GM23338 (cell line): Measurements from ENCODE around the gene CYB5R3. TPM values are rescaled to one million over a fixed set of nuclear protein-coding genes. Genes with fewer than 3 reads are reported as not detected.

ENCODE experiments used
- ATAC-seq: fragments of 200-7000 bp; cut with Tn5 transposase; 3 replicates; pipeline ENCODE4 v1.9.1; 2020
- DNase-seq: peaks from one replicate; pipeline ENCODE4 v3.0.0-alpha.2; 2015; ENCODE audit warnings: low spot score
- H2AFZ ChIP-seq: fragments of 200-600 bp; sonication (generic); 2 replicates; pipeline ENCODE4 v1.8.0; 2016; ENCODE audit warnings: antibody characterized with exemption, mild to moderate bottlenecking, moderate library complexity
- H3F3A ChIP-seq: fragments of 200-600 bp; sonication (generic); replicated peaks from 2 replicates; pipeline ENCODE4 v1.8.0; 2017; ENCODE audit warnings: antibody characterized with exemption, mixed run types, low read depth
- H3K27ac ChIP-seq: fragments of 200-600 bp; sonication (generic); 2 replicates; pipeline ENCODE4 v1.6.1; 2016; ENCODE audit warnings: low read depth
- H3K27me3 ChIP-seq: fragments of 200-600 bp; sonication (generic); 2 replicates; pipeline ENCODE4 v1.8.0; 2016; ENCODE audit warnings: mild to moderate bottlenecking, mixed run types, moderate library complexity; ENCODE audit not compliant: insufficient read depth
- H3K36me3 ChIP-seq: fragments of 200-600 bp; sonication (generic); 2 replicates; pipeline ENCODE4 v1.8.0; 2016; ENCODE audit warnings: mild to moderate bottlenecking; ENCODE audit not compliant: insufficient read depth
- H3K4me1 ChIP-seq: fragments of 200-600 bp; sonication (generic); 2 replicates; pipeline ENCODE4 v1.8.0; 2016; ENCODE audit warnings: mild to moderate bottlenecking, moderate library complexity; ENCODE audit not compliant: insufficient read depth
- H3K4me2 ChIP-seq: fragments of 200-600 bp; sonication (generic); 2 replicates; pipeline ENCODE4 v1.7.1; 2017; ENCODE audit warnings: mixed run types
- H3K4me3 ChIP-seq: fragments of 200-600 bp; sonication (generic); 2 replicates; pipeline ENCODE4 v1.6.1; 2016; ENCODE audit warnings: mixed run types
- H3K79me2 ChIP-seq: fragments of 200-600 bp; sonication (generic); replicated peaks from 2 replicates; pipeline ENCODE4 v1.8.0; 2017; ENCODE audit warnings: mild to moderate bottlenecking; ENCODE audit not compliant: insufficient read depth
- H3K9me2 ChIP-seq: fragments of 200-600 bp; sonication (generic); 2 replicates; pipeline ENCODE4 v1.8.0; 2017; ENCODE audit not compliant: insufficient read depth
- H4K20me1 ChIP-seq: fragments of 200-600 bp; sonication (generic); replicated peaks from 2 replicates; pipeline ENCODE4 v1.8.0; 2017; ENCODE audit warnings: mild to moderate bottlenecking; ENCODE audit not compliant: insufficient read depth
- H3K27ac Mint-ChIP-seq: 2 replicates; pipeline ENCODE4 v1.8.0; 2020; ENCODE audit warnings: inconsistent platforms, mild to moderate bottlenecking, moderate library complexity, mixed read lengths
- H3K27me3 Mint-ChIP-seq: 3 replicates; pipeline ENCODE4 v1.8.0; 2022; ENCODE audit warnings: low read depth, mild to moderate bottlenecking, moderate library complexity, mixed read lengths, inconsistent platforms; ENCODE audit not compliant: insufficient read depth, poor library complexity
- H3K36me3 Mint-ChIP-seq: 3 replicates; pipeline ENCODE4 v1.8.0; 2021; ENCODE audit warnings: low read depth, mild to moderate bottlenecking, inconsistent platforms, moderate library complexity, mixed read lengths
- H3K4me1 Mint-ChIP-seq: 3 replicates; pipeline ENCODE4 v1.8.0; 2020; ENCODE audit warnings: mild to moderate bottlenecking, inconsistent platforms, mixed read lengths
- H3K4me3 Mint-ChIP-seq: 3 replicates; pipeline ENCODE4 v1.8.0; 2021; ENCODE audit warnings: moderate library complexity, mild to moderate bottlenecking, inconsistent platforms, mixed read lengths
- H3K9me3 Mint-ChIP-seq: 3 replicates; pipeline ENCODE4 v1.8.0; 2020; ENCODE audit warnings: moderate library complexity, mild to moderate bottlenecking, inconsistent platforms, mixed read lengths
- ZNF331 ChIP-seq: fragments of 250-450 bp; sonication (Bioruptor Pico); IDR thresholded peaks from 2 replicates; pipeline ENCODE4 v1.5.0; 2020; ENCODE audit warnings: low read depth, mild to moderate bottlenecking, moderate library complexity
- ZNF462 ChIP-seq: fragments of 250-450 bp; sonication (Bioruptor Pico); IDR thresholded peaks from 2 replicates; pipeline ENCODE4 v1.5.0; 2020; ENCODE audit warnings: mild to moderate bottlenecking, moderate library complexity
- polyA plus RNA-seq: library from polyadenylated mRNA; unstranded; fragments of >200 nt; fragmentation: Nextera tagmentation; extraction: Ambion mirVana; gene quantifications from 2 replicates; pipeline ENCODE4 v1.2.1, GENCODE V29; 2016
- total RNA-seq: library from RNA; depleted of rRNA; stranded (reverse); fragments of >200 nt; shearing (Covaris generic); gene quantifications from 2 replicates; pipeline ENCODE4 v1.2.3, GENCODE V29; 2014

The CYB5R3 gene
- total and polyA plus RNA-seq, 2 experiments from 2014 or later = 76.2 to 76.9 TPM

- Histone ChIP-seq H3K9me2 (no peaks in the 10 kb centered on the region), H3K27ac (no peak overlapping the region), H4K20me1 (no peaks in the 10 kb centered on the region; the same call in 1 of the 2 replicates), H3K4me3 (no peak overlapping the region), H3K4me2 (no peak overlapping the region), H3F3A (no peaks in the 10 kb centered on the region), H3K27me3 (no peaks in the 10 kb centered on the region), H2AFZ (no peak overlapping the region), H3K36me3 (no peaks in the 10 kb centered on the region), H3K79me2 (no peaks in the 10 kb centered on the region), H3K4me1 (no peaks in the 10 kb centered on the region)
- Mint-ChIP-seq H3K27ac (no peak overlapping the region), H3K27me3 (peaks cover 13% of the 10 kb centered on the region), H3K36me3 (no peaks in the 10 kb centered on the region), H3K4me3 (no peak overlapping the region), H3K9me3 (no peaks in the 10 kb centered on the region), H3K4me1 (peaks cover 4% of the 10 kb centered on the region; the same call in 2 of the 3 replicates)
- no peak for ATAC-seq
- no peak for DNase-seq
- no peak for TF ChIP-seq ZNF462 (CRISPR knock-in tag)
Observed at GRCh38 chr22:42654436-42655073, 5.4 kb upstream of the CYB5R3 start.

GRCh38 chr22:42653999-42654398 lies 4.8 kb upstream of the CYB5R3 start:
- no peak overlapping the region for H3K4me3 Mint-ChIP-seq

More at GRCh38 chr22:42653999-42654398, 4.8 kb upstream of the CYB5R3 start:
- no peaks in the 10 kb centered on the region for H3K36me3 Mint-ChIP-seq
- Histone ChIP-seq H3K4me3 (no peak overlapping the region), H3K4me1 (no peaks in the 10 kb centered on the region), H4K20me1 (no peaks in the 10 kb centered on the region), H3K4me2 (no peak overlapping the region), H3F3A (no peaks in the 10 kb centered on the region), H3K9me2 (no peaks in the 10 kb centered on the region), H3K27ac (no peak overlapping the region), H3K36me3 (no peaks in the 10 kb centered on the region), H2AFZ (no peak overlapping the region), H3K79me2 (no peaks in the 10 kb centered on the region), H3K27me3 (no peaks in the 10 kb centered on the region)
- TF ChIP-seq ZNF331 (CRISPR knock-in tag) = no peak
- DNase-seq = no peak
- no peaks in the 10 kb centered on the region for H3K9me3 Mint-ChIP-seq
- peaks cover 14% of the 10 kb centered on the region for H3K27me3 Mint-ChIP-seq
- no peak for ATAC-seq
- no peak overlapping the region for H3K27ac Mint-ChIP-seq
- H3K4me1 Mint-ChIP-seq = peaks cover 4% of the 10 kb centered on the region; the same call in 2 of the 3 replicates
